GM12878 (cell line): ENCODE measurements around the gene ELN. TPM values are rescaled to one million over a fixed set of nuclear protein-coding genes. Genes with fewer than 3 reads are reported as not detected.

Source experiments
- ATAC-seq: fragments of 200-7000 bp; cut with Tn5 transposase; 3 replicates; pipeline ENCODE4 v1.9.1; 2020; ENCODE audit warnings: mild to moderate bottlenecking, moderate library complexity
- BruUV-seq: library from RNA; stranded (reverse); fragments of 400-500 nt; replicated peaks from 2 replicates; lab custom pipeline; 2021; lab: Mats Ljungman, UMichigan
- CTCF ChIA-PET: fragments of 300-600 bp; sonication (Branson Sonifier 250); formaldehyde crosslinking; extraction: SDS; loops from one replicate; lab custom pipeline; 2021; ENCODE audit warnings: inconsistent platforms; lab: Yijun Ruan, JAX
- POLR2A ChIA-PET: fragments of 350-600 bp; formaldehyde crosslinking; extraction: SDS; loops from one replicate; lab custom pipeline; 2021; ENCODE audit warnings: inconsistent platforms; lab: Charles Lee
- RAD21 ChIA-PET: fragments of 300-600 bp; sonication (Branson Sonifier 250); formaldehyde crosslinking; loops from one replicate; lab custom pipeline; 2023; ENCODE audit warnings: antibody characterized with exemption; ENCODE audit not compliant: unreplicated experiment; lab: Charles Lee
- SMC1A ChIA-PET: fragments of 300-600 bp; sonication (Branson Sonifier 250); formaldehyde crosslinking; loops from one replicate; lab custom pipeline; 2023; ENCODE audit not compliant: unreplicated experiment, uncharacterized antibody; lab: Charles Lee
- DNase-seq: peaks from one replicate; pipeline ENCODE4 v3.0.0-alpha.2; 2011; ENCODE audit warnings: low read depth, low spot score
- FAIRE-seq: peaks from 3 replicates; lab custom pipeline; 2011; peaks lifted over from hg19 to GRCh38; lab: Jason Lieb, UNC
- H2AFZ ChIP-seq: 2 replicates; pipeline ENCODE4 v1.6.0; 2011; ENCODE audit warnings: low read depth, low read length, control low read depth; ENCODE audit not compliant: control insufficient read depth
- H3K27ac ChIP-seq: 2 replicates; pipeline ENCODE4 v1.5.1; 2011; ENCODE audit warnings: control low read depth; ENCODE audit not compliant: control insufficient read depth, insufficient read depth
- H3K27me3 ChIP-seq, 2 experiments: replicated peaks in 1 of 2; 2 replicates each; pipeline versions ENCODE4 v1.6.0 to v1.6.1; 2011; ENCODE audit warnings: low read length in 1 of 2; ENCODE audit not compliant: control insufficient read depth in 2 of 2, insufficient read depth in 2 of 2
- H3K36me3 ChIP-seq, 2 experiments: 2 replicates each; pipeline ENCODE4 v1.5.1; 2011; ENCODE audit warnings: low read length in 1 of 2; ENCODE audit not compliant: control insufficient read depth in 2 of 2, insufficient read depth in 2 of 2
- H3K4me1 ChIP-seq: 2 replicates; pipeline ENCODE4 v1.6.1; 2011; ENCODE audit warnings: mild to moderate bottlenecking, low read length, moderate library complexity, mixed read lengths; ENCODE audit not compliant: control insufficient read depth, insufficient read depth
- H3K4me2 ChIP-seq: 2 replicates; pipeline ENCODE4 v1.6.0; 2011; ENCODE audit warnings: control low read depth; ENCODE audit not compliant: control insufficient read depth, insufficient read depth
- H3K4me3 ChIP-seq: fragments of 200-600 bp; sonication (generic); 2 replicates; pipeline ENCODE4 v1.5.1; 2016
- H3K79me2 ChIP-seq: 2 replicates; pipeline ENCODE4 v1.6.0; 2011; ENCODE audit warnings: low read length; ENCODE audit not compliant: control insufficient read depth, insufficient read depth
- H3K9ac ChIP-seq: 2 replicates; pipeline ENCODE4 v1.8.0; 2011; ENCODE audit warnings: low read length, control low read depth, mixed read lengths; ENCODE audit not compliant: control insufficient read depth, insufficient read depth
- H3K9me3 ChIP-seq: replicated peaks from 3 replicates; pipeline ENCODE4 v1.5.1; 2011; ENCODE audit warnings: mild to moderate bottlenecking, low read length; ENCODE audit not compliant: control insufficient read depth, insufficient read depth
- H4K20me1 ChIP-seq: 2 replicates; pipeline ENCODE4 v1.6.0; 2011; ENCODE audit not compliant: control insufficient read depth, insufficient read depth
- BACH1 ChIP-seq: fragments of 450-650 bp; IDR thresholded peaks from 2 replicates; pipeline ENCODE4 v1.6.1; 2017; ENCODE audit warnings: mild to moderate bottlenecking, borderline replicate concordance
- BMI1 ChIP-seq: fragments of 450-650 bp; IDR thresholded peaks from 2 replicates; pipeline ENCODE4 v1.6.1; 2016; ENCODE audit warnings: mild to moderate bottlenecking, moderate library complexity, borderline replicate concordance
- MXI1 ChIP-seq: fragments of 150-350 bp; IDR thresholded peaks from 2 replicates; pipeline ENCODE4 v1.6.1; 2011; ENCODE audit warnings: low read depth, mild to moderate bottlenecking, inconsistent platforms, low read length, improper control_type of control experiment
- NRF1 ChIP-seq: conservative IDR thresholded peaks from 2 replicates; pipeline ENCODE4 v1.6.1; 2011; ENCODE audit warnings: mild to moderate bottlenecking, low read depth, low read length, improper control_type of control experiment
- STAT3 ChIP-seq: IDR thresholded peaks from 2 replicates; pipeline ENCODE4 v1.6.1; 2011; ENCODE audit warnings: low read depth, low read length, improper control_type of control experiment
- TCF3 ChIP-seq: IDR thresholded peaks from 2 replicates; pipeline ENCODE4 v1.6.1; 2012; ENCODE audit warnings: low read depth, mild to moderate bottlenecking, low read length, borderline replicate concordance; ENCODE audit not compliant: insufficient read depth
- ZBTB40 ChIP-seq: fragments of 450-650 bp; IDR thresholded peaks from 2 replicates; pipeline ENCODE4 v1.6.1; 2016; ENCODE audit warnings: mild to moderate bottlenecking, moderate library complexity, borderline replicate concordance
- WGBS: methylation state at CpG from one replicate; pipeline ENCODE4 v1.1.6; 2016; ENCODE audit warnings: low lambda C conversion rate; ENCODE audit not compliant: insufficient replicate concordance, insufficient coverage; ENCODE audit errors: missing lambda C conversion rate; 5-methylcytosine and 5-hydroxymethylcytosine counted together
- in situ Hi-C: fragments of 300-500 bp; cut with MboI; formaldehyde crosslinking; loops from 9 replicates; pipeline ENCODE4 v1.14.3; 2018; ENCODE audit warnings: mixed read lengths
- intact Hi-C: fragments of 100-400 bp; cut with micrococcal nuclease; formaldehyde crosslinking; loops from one replicate; pipeline ENCODE4 v1.14.2; 2022; ENCODE audit not compliant: unreplicated experiment
- polyA plus RNA-seq, 11 experiments: library from polyadenylated mRNA; depleted of rRNA in 4 of 11; unstranded in 6 of 11; stranded (reverse) in 5 of 11; fragments of >200 nt; fragmentation: Nextera tagmentation in 4 of 11; fragmentation: Illumina TruSeq in 1 of 11; extraction: Ambion mirVana in 4 of 11; extraction: Trizol in 1 of 11; gene quantifications; 1 replicate in 1 of 11; 2 replicates in 10 of 11; pipeline versions ENCODE4 v1.2.1 to v1.2.3, GENCODE V29; 2011 to 2016; ENCODE audit warnings: inconsistent platforms in 2 of 11, missing spikeins in 2 of 11, low read depth in 1 of 11
- total RNA-seq, 4 experiments: library from RNA; depleted of rRNA in 3 of 4; stranded (reverse); fragments of >200 nt in 3 of 4; fragmentation: Illumina TruSeq in 1 of 4; extraction: Trizol in 1 of 4; gene quantifications; 2 replicates each; pipeline versions ENCODE4 v1.2.1 to v1.2.3, GENCODE V29; 2013 to 2021

The ELN gene
- total and polyA plus RNA-seq, 10 of the 15 experiments (the other 5 are each of a cell fraction or from before 2014, with no cell fraction given): 0.08 to 0.27 (median 0.23) TPM; not detected in 7

GRCh38 chr7:74009719-74010118 is 18.3 kb upstream of the ELN start:
- no peak for ATAC-seq
- WGBS: 77% methylated on average over 14 of the region's 14 CpGs
- Histone ChIP-seq H4K20me1 (no peaks in the 10 kb centered on the region; the same call in 1 of the 2 replicates), H3K27me3 (no peaks in the 10 kb centered on the region; a peak in 1 of 4 replicates), H3K4me2 (no peak overlapping the region), H3K79me2 (no peaks in the 10 kb centered on the region), H3K36me3 (no peaks in the 10 kb centered on the region), H3K27ac (no peak overlapping the region), H3K9me3 (no peaks in the 10 kb centered on the region), H3K4me3 (no peak overlapping the region), H3K4me1 (peaks cover 13% of the 10 kb centered on the region), H3K9ac (no peak overlapping the region), H2AFZ (no peak overlapping the region)
- TF ChIP-seq TCF3 (no peak), MXI1 (no peak), BACH1 (no peak), NRF1 (no peak), BMI1 (no peak), ZBTB40 (no peak), STAT3 (no peak)
- ChIA-PET SMC1A (no interaction called here), POLR2A (no interaction called here), RAD21 (interaction anchor here (1.3 kb wide), 1 partner anchor 12 kb away, joined by 3 read pairs; no protein-coding TSS in a partner anchor), CTCF (no interaction called here)
- in situ Hi-C loops (no loop called here), intact Hi-C loops (no loop called here)
- FAIRE-seq: no peak
- no TSS peak for BruUV-seq
- DNase-seq: no peak
